Neural progenitor cell (in vitro differentiated cells): ENCODE measurements around the gene RAB5IF.

Experiments
- CTCF ChIP-seq: fragments of 200-600 bp; sonication (generic); IDR thresholded peaks from 2 replicates; pipeline ENCODE4 v1.5.1; 2017; ENCODE audit warnings: antibody characterized with exemption, mild to moderate bottlenecking
- EZH2 ChIP-seq: fragments of 200-600 bp; sonication (generic); IDR thresholded peaks from 2 replicates; pipeline ENCODE4 v1.6.1; 2017; ENCODE audit warnings: antibody characterized with exemption, mild to moderate bottlenecking, moderate library complexity

- TF ChIP-seq EZH2: no peak
- TF ChIP-seq CTCF: no peak
These were observed 17.9 kb downstream of the RAB5IF start for GRCh38 chr20:36623444-36623843.
